Left ventricle myocardium inferior (tissue), 1 donor: Measurements from ENCODE around the gene BTAF1. TPM values are rescaled to one million over a fixed set of nuclear protein-coding genes. Genes with fewer than 3 reads are reported as not detected.

Experiments used
- DNase-seq: peaks from one replicate; pipeline ENCODE4 v3.0.0-alpha.2; 2020
- H3K27ac ChIP-seq: fragments of 200-600 bp; replicated peaks from 2 replicates; pipeline ENCODE4 v1.8.0; 2021
- H3K27me3 ChIP-seq: fragments of 200-600 bp; 2 replicates; pipeline ENCODE4 v1.8.0; 2021; ENCODE audit warnings: low read depth
- H3K36me3 ChIP-seq: fragments of 200-600 bp; 2 replicates; pipeline ENCODE4 v1.8.0; 2021
- H3K4me1 ChIP-seq: fragments of 200-600 bp; 2 replicates; pipeline ENCODE4 v1.8.0; 2021
- H3K4me3 ChIP-seq: fragments of 200-600 bp; 2 replicates; pipeline ENCODE4 v1.8.0; 2021; ENCODE audit warnings: mild to moderate bottlenecking, moderate library complexity
- H3K9me3 ChIP-seq: fragments of 200-600 bp; replicated peaks from 2 replicates; pipeline ENCODE4 v1.8.0; 2021
- intact Hi-C: fragments of 100-400 bp; cut with micrococcal nuclease; formaldehyde crosslinking; loops from one replicate; pipeline ENCODE4 v1.11.0; 2022
- total RNA-seq: library from RNA; stranded (reverse); fragmentation: NEBNext Ultra II Directional; extraction: Animal tissue kit (Norgen Biotek cat#: 25700); gene quantifications from one replicate; pipeline ENCODE4 v1.2.1, GENCODE V29; 2021
- TF ChIP-seq, protein P1 (sequence below): fragments of 200-600 bp; IDR thresholded peaks from 2 replicates; pipeline ENCODE4 v1.8.0; 2021; ENCODE audit warnings: antibody characterized with exemption, mild to moderate bottlenecking, borderline replicate concordance
- donor health status: DM: no; HTN: yes; CAD: no; lungs with severe emphysema.

Gene BTAF1
- total RNA-seq, 1 donor from 2014 or later = 11.7 TPM

GRCh38 chr10:91883549-91884444 lies 39.8 kb upstream of the BTAF1 start:
- Histone ChIP-seq H3K9me3 (peaks cover 4% of the 10 kb centered on the region), H3K27me3 (peaks cover 9% of the 10 kb centered on the region), H3K36me3 (no peaks in the 10 kb centered on the region), H3K27ac (peak overlapping the region; percentile 65), H3K4me3 (peak overlapping the region; percentile 46), H3K4me1 (peaks cover 33% of the 10 kb centered on the region)
- peak; percentile 27 for DNase-seq
- TF ChIP-seq, protein P1, sequence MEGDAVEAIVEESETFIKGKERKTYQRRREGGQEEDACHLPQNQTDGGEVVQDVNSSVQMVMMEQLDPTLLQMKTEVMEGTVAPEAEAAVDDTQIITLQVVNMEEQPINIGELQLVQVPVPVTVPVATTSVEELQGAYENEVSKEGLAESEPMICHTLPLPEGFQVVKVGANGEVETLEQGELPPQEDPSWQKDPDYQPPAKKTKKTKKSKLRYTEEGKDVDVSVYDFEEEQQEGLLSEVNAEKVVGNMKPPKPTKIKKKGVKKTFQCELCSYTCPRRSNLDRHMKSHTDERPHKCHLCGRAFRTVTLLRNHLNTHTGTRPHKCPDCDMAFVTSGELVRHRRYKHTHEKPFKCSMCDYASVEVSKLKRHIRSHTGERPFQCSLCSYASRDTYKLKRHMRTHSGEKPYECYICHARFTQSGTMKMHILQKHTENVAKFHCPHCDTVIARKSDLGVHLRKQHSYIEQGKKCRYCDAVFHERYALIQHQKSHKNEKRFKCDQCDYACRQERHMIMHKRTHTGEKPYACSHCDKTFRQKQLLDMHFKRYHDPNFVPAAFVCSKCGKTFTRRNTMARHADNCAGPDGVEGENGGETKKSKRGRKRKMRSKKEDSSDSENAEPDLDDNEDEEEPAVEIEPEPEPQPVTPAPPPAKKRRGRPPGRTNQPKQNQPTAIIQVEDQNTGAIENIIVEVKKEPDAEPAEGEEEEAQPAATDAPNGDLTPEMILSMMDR = no peak
- intact Hi-C loops = no loop called here

DNA sequence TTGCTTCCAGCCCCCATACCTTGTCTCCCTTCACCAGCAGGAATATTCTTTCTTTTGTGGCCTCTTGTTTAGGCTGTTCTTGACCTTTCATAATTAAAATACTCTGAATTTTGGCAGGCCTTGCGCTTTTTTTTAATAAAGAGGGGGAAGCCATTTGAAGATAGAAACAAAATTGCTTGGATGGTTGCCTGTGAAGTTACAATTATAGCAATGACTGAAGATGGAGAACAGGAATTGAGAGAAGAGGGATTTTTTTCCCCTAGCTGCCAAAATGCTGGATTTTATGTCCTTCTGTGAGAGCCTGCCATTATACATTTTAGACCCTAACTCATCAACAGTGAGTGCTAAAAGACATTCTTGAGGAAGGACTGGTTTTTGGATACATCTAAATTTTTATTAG lies 39.0 kb upstream of the BTAF1 start:
- peak overlapping the region; percentile 65 for H3K27ac ChIP-seq
- no peak for DNase-seq
- intact Hi-C loops = no loop called here
- TF ChIP-seq, protein P1 = no peak
- H3K4me1 ChIP-seq = peaks cover 33% of the 10 kb centered on the region
- H3K27me3 ChIP-seq = peaks cover 17% of the 10 kb centered on the region
- no peaks in the 10 kb centered on the region for H3K36me3 ChIP-seq
- peak overlapping the region; percentile 46 for H3K4me3 ChIP-seq
- H3K9me3 ChIP-seq = peaks cover 4% of the 10 kb centered on the region

DNA sequence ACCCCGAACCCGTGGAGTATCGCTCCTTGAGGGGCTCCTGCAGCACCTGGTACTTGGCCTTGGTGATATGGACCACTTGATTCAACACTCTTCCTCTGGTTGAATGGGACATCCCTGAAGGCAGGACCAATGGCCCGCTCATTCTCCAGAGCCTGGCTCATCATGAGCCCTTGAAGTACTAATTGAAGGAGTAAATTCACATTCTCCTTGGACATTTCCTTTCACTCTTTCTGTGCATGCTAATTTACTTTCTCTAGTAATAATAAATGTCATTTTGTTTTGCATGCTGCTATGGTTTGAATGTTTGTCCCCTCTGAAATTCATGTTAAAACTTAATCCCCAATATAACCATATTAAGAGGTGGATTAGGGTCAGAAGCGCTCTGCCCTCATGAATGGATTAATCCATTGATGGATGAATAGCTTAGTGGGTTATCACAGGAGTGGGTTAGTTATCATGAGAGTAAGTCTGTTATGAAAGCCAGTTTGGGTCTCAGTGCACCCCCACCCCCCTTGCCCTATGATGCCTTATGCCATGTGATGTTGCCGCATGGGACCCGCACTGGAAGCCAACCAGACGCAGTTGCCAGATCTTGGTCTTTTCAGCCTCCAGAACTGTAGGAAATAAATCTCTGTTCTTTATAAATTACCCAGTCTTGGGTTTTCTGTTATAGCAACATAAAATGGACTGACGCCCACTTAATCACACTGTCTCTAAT lies 38.0 kb upstream of the BTAF1 start:
- intact Hi-C loops = no loop called here

DNA sequence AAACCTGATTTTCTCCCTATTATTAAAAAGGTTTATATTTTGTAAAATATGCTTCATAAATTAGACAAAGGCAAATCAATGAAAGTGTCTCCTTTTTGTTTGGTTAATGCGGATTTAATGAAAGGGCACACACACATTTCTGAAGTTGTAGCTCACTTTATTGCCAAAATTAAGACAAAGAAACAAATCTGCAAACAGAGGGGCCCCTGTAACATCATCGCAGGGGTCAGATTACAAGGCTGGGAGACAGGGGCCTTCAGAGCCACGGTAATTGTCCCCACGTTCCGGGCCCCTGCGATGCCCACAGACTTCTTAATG lies 36.7 kb upstream of the BTAF1 start:
- H3K9me3 ChIP-seq = no peaks in the 10 kb centered on the region
- peaks cover 26% of the 10 kb centered on the region for H3K27me3 ChIP-seq
- H3K27ac ChIP-seq = no peak overlapping the region
- H3K4me1 ChIP-seq = peaks cover 33% of the 10 kb centered on the region
- TF ChIP-seq, protein P1 = no peak
- no peak for DNase-seq
- intact Hi-C loops = no loop called here
- no peaks in the 10 kb centered on the region for H3K36me3 ChIP-seq
- H3K4me3 ChIP-seq = peak overlapping the region; percentile 70

More for the DNA sequence above, 38.0 kb upstream of the BTAF1 start:
- no peaks in the 10 kb centered on the region for H3K36me3 ChIP-seq
- H3K27ac ChIP-seq = no peak overlapping the region
- H3K4me1 ChIP-seq = peaks cover 33% of the 10 kb centered on the region
- H3K9me3 ChIP-seq = peaks cover 4% of the 10 kb centered on the region
- peaks cover 26% of the 10 kb centered on the region for H3K27me3 ChIP-seq
- TF ChIP-seq, protein P1 = no peak
- H3K4me3 ChIP-seq = no peak overlapping the region
- no peak for DNase-seq

GRCh38 chr10:91887272-91888076 lies 36.1 kb upstream of the BTAF1 start:
- TF ChIP-seq, protein P1 = no peak
- intact Hi-C loops = no loop called here
- no peaks in the 10 kb centered on the region for H3K9me3 ChIP-seq
- no peak for DNase-seq
- H3K4me1 ChIP-seq = peaks cover 33% of the 10 kb centered on the region
- H3K4me3 ChIP-seq = peak overlapping the region; percentile 70
- peaks cover 26% of the 10 kb centered on the region for H3K27me3 ChIP-seq
- H3K27ac ChIP-seq = no peak overlapping the region
- no peaks in the 10 kb centered on the region for H3K36me3 ChIP-seq
